ENCODE results near the gene PDE4B. TPM values are rescaled to one million over a fixed set of nuclear protein-coding genes. Genes with fewer than 3 reads are reported as not detected.

The PDE4B gene
- total and polyA plus RNA-seq, 2 of the 13 experiments (the other 11 are each of a cell fraction or from before 2014, with no cell fraction given): not detected

GRCh38 chr1:66175098-66175497 lies 382.4 kb downstream of the PDE4B start (continued):
- no peak for TF ChIP-seq ZMAT3 (CRISPR knock-in tag; conservative IDR thresholded peaks at IDR 0.05)
- TF ChIP-seq ZNF773 (CRISPR knock-in tag; IDR thresholded peaks at IDR 0.05; ENCODE audit: borderline replicate concordance): no peak
- no peak for TF ChIP-seq ZBTB3 (CRISPR knock-in tag; IDR thresholded peaks at IDR 0.05; ENCODE audit: borderline replicate concordance, low read depth)

GRCh38 chr1:66175581-66175980 lies 382.9 kb downstream of the PDE4B start:
- CTCF ChIA-PET (ENCODE audit: low intra/inter-chr PET ratio, low total read pairs): no interaction called here
- WGBS (ENCODE audit: low lambda C conversion rate): 0% methylated on average over 2 of the region's 2 CpGs

More at GRCh38 chr1:66175581-66175980, 382.9 kb downstream of the PDE4B start:
- H3K27me3 ChIP-seq (ENCODE audit: control insufficient read depth in 1 of 2, insufficient read depth in 2 of 2, low read length in 2 of 2): no peaks in the 10 kb centered on the region
- TF ChIP-seq YY1 (IDR thresholded peaks at IDR 0.05; ENCODE audit: insufficient read depth, insufficient replicate concordance, low read depth, low read length) (no peak), ZFP37 (CRISPR knock-in tag; IDR thresholded peaks at IDR 0.05; ENCODE audit: borderline replicate concordance) (no peak), NCOA1 (CRISPR knock-in tag; IDR thresholded peaks at IDR 0.05) (no peak), ZNF615 (CRISPR knock-in tag; IDR thresholded peaks at IDR 0.05; ENCODE audit: borderline replicate concordance) (no peak), AKNA (CRISPR knock-in tag; IDR thresholded peaks at IDR 0.05; ENCODE audit: borderline replicate concordance) (no peak), ZNF143 (CRISPR knock-in tag; IDR thresholded peaks at IDR 0.05) (no peak), ZBTB8A (CRISPR knock-in tag; IDR thresholded peaks at IDR 0.05; ENCODE audit: borderline replicate concordance, low read depth) (no peak), ZBTB39 (CRISPR knock-in tag; IDR thresholded peaks at IDR 0.05) (no peak), ZBTB42 (CRISPR knock-in tag; IDR thresholded peaks at IDR 0.05) (no peak), GZF1 (CRISPR knock-in tag; IDR thresholded peaks at IDR 0.05) (no peak)
- no peak overlapping the region for H3K9ac ChIP-seq (ENCODE audit: insufficient read depth, low read depth, low read length)
- in situ Hi-C loops (cut with HindIII; ENCODE audit: extremely low pct_ligation_motif_present, low pct_unique_long_range_greater_than_20kb): no loop called here
- no peak overlapping the region for H3K27ac ChIP-seq (ENCODE audit: extremely low read length, insufficient read depth, low read length)
- POLR2A ChIA-PET: no interaction called here
- no peak overlapping the region for H3K4me3 ChIP-seq (replicated peaks in 1 of 3; ENCODE audit: insufficient read depth in 1 of 3, low read depth in 2 of 3, low read length in 3 of 3)
- intact Hi-C loops (cut with micrococcal nuclease; ENCODE audit: unreplicated experiment): no loop called here
- H4K20me1 ChIP-seq (ENCODE audit: insufficient read depth, low read length): no peaks in the 10 kb centered on the region
- no peak overlapping the region for H3K4me2 ChIP-seq (ENCODE audit: low read depth, low read length)
- DNase-seq (ENCODE audit: low spot score) (no peak), ATAC-seq (no peak), FAIRE-seq (no peak)
- H3K9me3 ChIP-seq (ENCODE audit: low read length): no peaks in the 10 kb centered on the region
- no peaks in the 10 kb centered on the region for H3K79me2 ChIP-seq (ENCODE audit: insufficient read depth, low read length)
- no peak overlapping the region for H2AFZ ChIP-seq (ENCODE audit: low read length)
- no peaks in the 10 kb centered on the region for H3K36me3 ChIP-seq (replicated peaks in 1 of 2; ENCODE audit: control insufficient read depth in 1 of 2, insufficient read depth in 2 of 2, low read length in 2 of 2)
- no TSS peak for BruUV-seq (replicated peaks)
- no peaks in the 10 kb centered on the region for H3K4me1 ChIP-seq (ENCODE audit: insufficient read depth, low read length)

Measured in HepG2 (cell line).